ENCODE results near the gene NAV1.
A peak's percentile ranks its signal among the peaks of the same experiment; 100 is the strongest.

The NAV1 gene

GRCh38 chr1:201530741-201531531 is 8.0 kb upstream of the NAV1 start:
- peaks cover 2% of the 10 kb centered on the region for H3K36me3 Mint-ChIP-seq (ENCODE audit: low read depth)
- DNase-seq (peak; percentile 67), ATAC-seq (peak; percentile 82)
- peaks cover 9% of the 10 kb centered on the region for H3K27me3 Mint-ChIP-seq
- H3K4me1 Mint-ChIP-seq, result peaks cover 15% of the 10 kb centered on the region
- no peak overlapping the region for H3K27ac Mint-ChIP-seq
- H3K9me3 Mint-ChIP-seq, result no peaks in the 10 kb centered on the region
- no peak overlapping the region for H3K4me3 Mint-ChIP-seq

- H3K9me3 Mint-ChIP-seq, result no peaks in the 10 kb centered on the region
- H3K4me3 Mint-ChIP-seq, result no peak overlapping the region
- peaks cover 2% of the 10 kb centered on the region for H3K36me3 Mint-ChIP-seq (ENCODE audit: low read depth)
Observed at GRCh38 chr1:201531551-201532425, 7.1 kb upstream of the NAV1 start.

DNA sequence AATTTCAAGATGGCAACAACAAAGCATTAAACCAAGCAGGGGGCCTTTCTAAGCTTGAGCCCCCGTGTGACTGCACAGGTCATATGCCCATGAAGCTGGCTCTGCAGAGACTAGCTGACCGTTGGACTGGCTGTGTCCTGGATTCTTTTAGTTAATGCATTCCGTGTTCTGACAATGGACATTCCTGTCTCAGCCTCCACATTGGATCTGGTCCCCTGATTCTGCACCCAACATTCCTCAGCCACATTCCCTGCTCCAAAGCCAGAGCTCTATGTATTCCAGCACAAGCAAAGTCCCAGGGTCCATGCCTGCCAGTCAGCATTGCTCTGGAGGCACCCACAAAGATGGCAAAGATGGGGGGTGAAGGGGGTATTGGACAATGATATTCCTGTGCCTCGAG is 5.1 kb upstream of the NAV1 start:
- Mint-ChIP-seq H3K27me3 (peaks cover 36% of the 10 kb centered on the region), H3K9me3 (no peaks in the 10 kb centered on the region), H3K4me3 (no peak overlapping the region), H3K36me3 (ENCODE audit: low read depth) (no peaks in the 10 kb centered on the region), H3K27ac (no peak overlapping the region), H3K4me1 (peaks cover 19% of the 10 kb centered on the region)
- DNase-seq, result no peak
- ATAC-seq, result no peak

More at GRCh38 chr1:201531551-201532425, 7.1 kb upstream of the NAV1 start:
- peaks cover 17% of the 10 kb centered on the region for H3K4me1 Mint-ChIP-seq
- ATAC-seq (no peak), DNase-seq (no peak)
- H3K27me3 Mint-ChIP-seq, result peaks cover 16% of the 10 kb centered on the region
- no peak overlapping the region for H3K27ac Mint-ChIP-seq

GRCh38 chr1:201535046-201535918 is 3.6 kb upstream of the NAV1 start:
- no peak for DNase-seq
- peaks cover 45% of the 10 kb centered on the region for H3K27me3 Mint-ChIP-seq

DNA sequence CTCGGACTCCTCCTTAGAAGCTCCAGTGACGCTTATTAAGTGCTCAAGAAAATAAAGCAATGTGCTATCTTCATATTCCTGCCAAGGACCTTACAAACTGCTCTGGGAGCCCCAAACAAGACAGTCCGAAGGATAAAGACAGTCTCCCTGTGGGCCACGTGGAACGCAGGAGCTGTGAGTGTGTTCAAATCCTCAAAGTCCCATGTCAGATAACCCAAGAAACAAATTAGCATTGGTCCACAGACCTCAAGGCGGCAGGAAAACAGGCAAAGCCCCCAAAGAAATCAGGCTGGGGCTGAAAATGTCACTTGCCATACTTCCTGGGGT is 3.0 kb upstream of the NAV1 start:
- no peak for ATAC-seq
- no peak for DNase-seq
- no peak overlapping the region for H3K4me3 Mint-ChIP-seq
- peaks cover 49% of the 10 kb centered on the region for H3K27me3 Mint-ChIP-seq
- no peaks in the 10 kb centered on the region for H3K36me3 Mint-ChIP-seq (ENCODE audit: low read depth)
- H3K9me3 Mint-ChIP-seq, result no peaks in the 10 kb centered on the region
- H3K27ac Mint-ChIP-seq, result no peak overlapping the region
- H3K4me1 Mint-ChIP-seq, result peaks cover 16% of the 10 kb centered on the region

More at GRCh38 chr1:201535046-201535918, 3.6 kb upstream of the NAV1 start:
- Mint-ChIP-seq H3K4me1 (peaks cover 22% of the 10 kb centered on the region), H3K4me3 (no peak overlapping the region), H3K27ac (no peak overlapping the region), H3K9me3 (no peaks in the 10 kb centered on the region), H3K36me3 (ENCODE audit: low read depth) (no peaks in the 10 kb centered on the region)
- ATAC-seq, result peak; percentile 14

DNA sequence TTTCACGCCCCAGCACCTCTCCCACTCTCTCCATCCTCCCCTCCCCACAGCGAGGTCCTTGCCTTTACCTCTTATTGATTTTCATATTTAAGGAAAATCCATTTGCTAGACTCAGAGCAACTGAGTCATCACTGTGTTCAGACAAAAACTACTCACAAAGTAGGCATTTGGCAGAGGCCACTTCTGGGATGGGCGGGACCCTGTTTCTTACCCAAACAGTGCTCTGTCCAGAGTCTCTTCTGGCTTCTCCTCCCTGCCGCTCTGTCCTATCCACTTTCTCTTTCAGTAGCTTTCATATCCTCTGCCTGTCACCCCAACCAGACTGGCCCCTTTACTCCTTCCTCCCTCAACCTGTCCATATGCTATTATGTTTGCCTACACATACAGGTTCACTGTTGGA is 2.4 kb upstream of the NAV1 start:
- Mint-ChIP-seq H3K9me3 (no peaks in the 10 kb centered on the region), H3K4me1 (peaks cover 15% of the 10 kb centered on the region), H3K27me3 (peaks cover 54% of the 10 kb centered on the region), H3K27ac (no peak overlapping the region), H3K4me3 (no peak overlapping the region), H3K36me3 (ENCODE audit: low read depth) (no peaks in the 10 kb centered on the region)
- ATAC-seq (no peak), DNase-seq (no peak)

- H3K27me3 Mint-ChIP-seq, result peaks cover 57% of the 10 kb centered on the region
- no peak for ATAC-seq
- no peaks in the 10 kb centered on the region for H3K36me3 Mint-ChIP-seq (ENCODE audit: low read depth)
- peaks cover 15% of the 10 kb centered on the region for H3K4me1 Mint-ChIP-seq
- no peak for DNase-seq
- no peaks in the 10 kb centered on the region for H3K9me3 Mint-ChIP-seq
- H3K27ac Mint-ChIP-seq, result no peak overlapping the region
- H3K4me3 Mint-ChIP-seq, result no peak overlapping the region
Observed at GRCh38 chr1:201537028-201537427, 1.9 kb upstream of the NAV1 start.

DNA sequence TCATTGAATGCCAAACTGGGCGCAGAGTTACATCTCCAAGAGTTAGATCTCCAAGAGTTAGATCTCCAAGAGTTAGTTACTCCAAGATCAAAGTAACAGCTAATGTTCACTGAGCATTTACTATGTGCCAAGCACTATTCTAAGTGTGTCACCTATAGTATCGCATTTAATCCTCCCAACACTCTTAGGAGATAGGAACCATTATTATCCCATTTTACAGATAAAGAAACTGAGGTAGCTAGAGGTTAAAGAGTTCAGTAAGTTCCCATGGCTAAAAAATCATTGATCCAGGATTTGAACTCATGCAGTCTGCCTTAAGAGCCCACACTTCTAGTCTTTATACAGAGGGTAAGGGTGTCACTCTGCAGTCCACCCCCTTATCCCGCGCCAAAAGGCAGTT is 1.5 kb upstream of the NAV1 start:
- Mint-ChIP-seq H3K9me3 (no peaks in the 10 kb centered on the region), H3K27me3 (peaks cover 58% of the 10 kb centered on the region), H3K4me3 (no peak overlapping the region), H3K27ac (no peak overlapping the region), H3K36me3 (ENCODE audit: low read depth) (no peaks in the 10 kb centered on the region), H3K4me1 (peaks cover 15% of the 10 kb centered on the region)
- DNase-seq (no peak), ATAC-seq (no peak)

GRCh38 chr1:201537891-201538611 is 876 bp upstream of the NAV1 start:
- Mint-ChIP-seq H3K27ac (no peak overlapping the region), H3K4me1 (peaks cover 15% of the 10 kb centered on the region), H3K4me3 (peak overlapping the region; percentile 65), H3K9me3 (no peaks in the 10 kb centered on the region), H3K27me3 (peaks cover 60% of the 10 kb centered on the region), H3K36me3 (ENCODE audit: low read depth) (no peaks in the 10 kb centered on the region)
- no peak for ATAC-seq
- DNase-seq, result no peak

- H3K27me3 Mint-ChIP-seq, result peaks cover 59% of the 10 kb centered on the region
- ATAC-seq, result no peak
Observed at GRCh38 chr1:201539561-201540431, 869 bp downstream of the NAV1 start.

DNA sequence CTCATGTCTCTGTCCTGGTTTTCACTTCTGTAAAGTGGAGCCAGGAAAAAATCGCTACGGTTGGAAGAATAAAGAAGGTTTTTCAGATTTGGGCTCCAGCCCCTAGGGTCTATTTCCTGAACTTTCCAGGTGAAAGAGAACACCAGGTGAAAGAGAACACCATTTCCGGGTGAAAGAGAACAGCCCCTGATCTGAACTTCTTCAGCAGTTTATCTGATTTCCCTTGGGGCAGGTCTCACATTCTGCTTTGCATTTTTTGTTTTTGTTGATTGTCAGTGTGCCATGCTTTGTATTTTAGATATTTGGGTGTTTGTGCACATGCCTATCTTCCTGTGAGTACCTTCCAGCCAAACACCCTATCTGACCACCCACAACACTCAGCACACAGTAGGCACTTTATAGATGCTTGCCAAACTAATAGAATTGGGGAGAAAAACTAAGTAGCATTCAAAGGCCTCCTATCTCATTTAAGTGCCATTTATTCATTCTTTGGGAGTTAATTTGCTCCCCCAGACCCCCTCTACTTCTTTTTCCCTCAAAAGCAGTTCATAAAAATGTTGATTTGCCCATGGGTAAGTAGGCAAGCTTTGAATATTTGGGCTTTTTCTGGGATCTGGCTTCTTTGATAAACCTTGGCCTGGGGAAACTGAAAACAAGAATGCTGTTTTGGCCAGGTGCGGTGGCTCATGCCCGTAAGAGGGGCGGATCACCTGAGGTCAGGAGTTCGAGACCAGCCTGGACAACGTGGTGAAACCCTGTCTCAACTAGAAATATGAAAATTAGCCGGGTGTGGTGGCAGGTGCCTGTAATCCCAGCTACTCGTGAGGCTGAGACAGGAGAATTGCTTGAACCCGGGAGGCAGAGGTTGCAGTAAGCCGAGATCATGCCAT is 2.2 kb downstream of the NAV1 start:
- H3K36me3 Mint-ChIP-seq (ENCODE audit: low read depth), result no peaks in the 10 kb centered on the region
- no peak overlapping the region for H3K27ac Mint-ChIP-seq
- peaks cover 8% of the 10 kb centered on the region for H3K4me1 Mint-ChIP-seq
- ATAC-seq (no peak), DNase-seq (no peak)
- H3K9me3 Mint-ChIP-seq, result no peaks in the 10 kb centered on the region
- peaks cover 55% of the 10 kb centered on the region for H3K27me3 Mint-ChIP-seq
- no peak overlapping the region for H3K4me3 Mint-ChIP-seq

More at GRCh38 chr1:201539561-201540431, 869 bp downstream of the NAV1 start:
- Mint-ChIP-seq H3K27ac (no peak overlapping the region), H3K36me3 (ENCODE audit: low read depth) (no peaks in the 10 kb centered on the region), H3K4me3 (peak overlapping the region; percentile 72), H3K9me3 (no peaks in the 10 kb centered on the region), H3K4me1 (peaks cover 13% of the 10 kb centered on the region)
- no peak for DNase-seq

DNA sequence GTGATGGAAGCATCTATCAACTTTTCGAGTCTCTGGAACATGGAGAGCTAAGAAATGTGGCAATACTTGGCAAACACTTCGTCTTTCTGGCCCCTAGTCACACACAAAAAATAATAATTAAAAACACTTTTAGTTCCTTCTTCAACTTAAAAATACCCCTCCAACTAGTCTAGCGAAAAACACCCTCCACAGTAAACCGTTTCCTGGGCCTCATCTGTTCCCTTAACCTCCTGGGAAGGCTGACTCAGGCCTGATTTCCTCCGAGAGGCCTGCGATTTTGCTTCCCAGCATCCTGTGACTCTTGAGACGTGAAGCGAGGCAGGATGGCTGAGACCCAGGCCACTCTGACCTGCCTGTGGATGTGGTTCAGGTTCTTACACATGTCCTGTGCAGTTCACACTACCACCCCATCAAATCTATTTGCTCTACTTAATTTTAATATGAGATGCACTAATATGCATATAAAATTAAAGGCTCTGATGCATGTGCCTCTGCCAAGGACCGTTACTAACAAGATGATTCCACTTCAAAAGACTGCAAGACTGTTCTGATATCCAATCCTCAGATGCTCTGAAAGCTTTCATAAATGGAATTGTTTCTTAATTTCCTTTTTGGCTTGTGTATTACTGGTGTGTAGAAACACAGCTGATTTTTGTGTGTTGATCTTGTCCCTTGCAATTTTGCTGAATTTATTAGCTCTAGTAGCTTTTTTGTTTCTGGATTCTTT is 3.5 kb downstream of the NAV1 start:
- H3K36me3 Mint-ChIP-seq (ENCODE audit: low read depth), result no peaks in the 10 kb centered on the region
- H3K27ac Mint-ChIP-seq, result no peak overlapping the region

More for the DNA sequence above, 3.5 kb downstream of the NAV1 start:
- DNase-seq (no peak), ATAC-seq (no peak)
- no peak overlapping the region for H3K4me3 Mint-ChIP-seq
- peaks cover 42% of the 10 kb centered on the region for H3K27me3 Mint-ChIP-seq
- no peaks in the 10 kb centered on the region for H3K9me3 Mint-ChIP-seq
- H3K4me1 Mint-ChIP-seq, result peaks cover 6% of the 10 kb centered on the region
